Esophagus squamous epithelium (tissue), 4 donors: Measurements from ENCODE around the gene COL7A1.

Experiments used
- CTCF ChIP-seq, 6 experiments: fragments of 450-650 bp in 4 of 6; fragments of 200-600 bp in 2 of 6; sonication (generic) in 2 of 6; IDR thresholded peaks; one replicate each; pipeline ENCODE4 v1.5.1; 2016 to 2019; ENCODE audit warnings: antibody characterized with exemption in 6 of 6, mild to moderate bottlenecking in 4 of 6, moderate library complexity in 4 of 6
- POLR2A ChIP-seq, 4 donors: fragments of 450-650 bp; IDR thresholded peaks; one replicate each; pipeline ENCODE4 v1.6.1; 2017; ENCODE audit warnings: antibody characterized with exemption in 4 of 4, mild to moderate bottlenecking in 4 of 4, moderate library complexity in 3 of 4

GRCh38 chr3:48548729-48549705, 46.1 kb downstream of the COL7A1 start:
- TF ChIP-seq CTCF (IDR thresholded peaks at IDR 0.05): peak; percentile 88 to 98 (median 97)
- TF ChIP-seq POLR2A (IDR thresholded peaks at IDR 0.05): no peak
